GM12878 (cell line): ENCODE results near the gene SUGP1. TPM values are rescaled to one million over a fixed set of nuclear protein-coding genes. Genes with fewer than 3 reads are reported as not detected.

Experiments
- IRF4 ChIP-seq: IDR thresholded peaks from 2 replicates; pipeline ENCODE4 v1.6.1; 2011; ENCODE audit warnings: low read depth, low read length
- NFIC ChIP-seq: IDR thresholded peaks from 2 replicates; pipeline ENCODE4 v1.6.1; 2012; ENCODE audit warnings: low read depth, mild to moderate bottlenecking, inconsistent platforms, low read length, moderate library complexity
- POLR2A ChIP-seq: IDR thresholded peaks from 2 replicates; pipeline ENCODE4 v1.6.1; 2011; ENCODE audit warnings: low read depth, mild to moderate bottlenecking, low read length
- polyA plus RNA-seq, 11 experiments: library from polyadenylated mRNA; depleted of rRNA in 4 of 11; unstranded in 6 of 11; stranded (reverse) in 5 of 11; fragments of >200 nt; fragmentation: Nextera tagmentation in 4 of 11; fragmentation: Illumina TruSeq in 1 of 11; extraction: Ambion mirVana in 4 of 11; extraction: Trizol in 1 of 11; gene quantifications; 1 replicate in 1 of 11; 2 replicates in 10 of 11; pipeline versions ENCODE4 v1.2.1 to v1.2.3, GENCODE V29; 2011 to 2016; ENCODE audit warnings: inconsistent platforms in 2 of 11, missing spikeins in 2 of 11, low read depth in 1 of 11
- small RNA-seq: library from RNA; depleted of rRNA; stranded (forward); fragments of <200 nt; gene quantifications from one replicate; pipeline ENCODE3, GENCODE V24; 2014
- total RNA-seq, 4 experiments: library from RNA; depleted of rRNA in 3 of 4; stranded (reverse); fragments of >200 nt in 3 of 4; fragmentation: Illumina TruSeq in 1 of 4; extraction: Trizol in 1 of 4; gene quantifications; 2 replicates each; pipeline versions ENCODE4 v1.2.1 to v1.2.3, GENCODE V29; 2013 to 2021

The SUGP1 gene
- total and polyA plus RNA-seq, 10 of the 15 experiments (the other 5 are each of a cell fraction or from before 2014, with no cell fraction given) = 1.6 to 70.2 (median 38.4) TPM

DNA sequence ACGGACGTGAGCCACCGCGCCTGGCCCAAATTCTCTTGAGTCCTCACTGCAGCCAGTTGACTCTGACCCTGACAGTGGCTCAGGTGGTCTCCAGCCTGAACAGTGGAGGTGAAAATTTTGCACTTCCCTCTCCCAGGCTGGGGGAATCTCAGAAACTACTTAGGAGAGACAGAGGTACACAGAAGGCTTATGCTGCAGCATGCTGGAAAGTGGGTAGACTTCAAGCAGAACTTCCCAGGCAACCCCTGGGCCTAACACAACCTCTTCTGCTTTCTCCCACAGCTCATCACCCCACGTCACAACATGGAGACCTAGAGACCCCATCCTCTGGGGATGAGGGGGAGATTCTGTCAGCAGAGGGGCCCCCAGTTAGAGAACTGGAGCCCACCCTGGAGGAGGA, 94.1 kb downstream of the SUGP1 start (continued):
- no peak for TF ChIP-seq IRF4
- no peak for TF ChIP-seq POLR2A
- no peak for TF ChIP-seq NFIC

Small RNAs within 50 kb of the gene (small RNA-seq; reads per million reads assigned to genes)
- not detected for gene RNU6-1028P

Other genes starting within 250 kb of the SUGP1 start
Only the 7 nearest of the 13 such genes appear.
- gene BORCS8, start 128.4 kb downstream of the SUGP1 start, total RNA-seq (2014; rRNA removed) = 31.1 and 33.5 TPM in 2 replicates
- 14.9 TPM in 2 replicates for gene BORCS8, start 128.4 kb downstream of the SUGP1 start, total RNA-seq (2014; rRNA removed; fragmentation: Illumina TruSeq; extraction: Trizol)
- gene BORCS8, start 128.4 kb downstream of the SUGP1 start, total RNA-seq (2021) = 25.8 and 27.1 TPM in 2 replicates
- gene BORCS8, start 128.4 kb downstream of the SUGP1 start, polyA plus RNA-seq (2011; rRNA removed) = 5.3 and 13.7 TPM in 2 replicates
- 8.6 and 19.6 TPM in 2 replicates for gene BORCS8, start 128.4 kb downstream of the SUGP1 start, polyA plus RNA-seq (2014; fragmentation: Illumina TruSeq; extraction: Trizol)
- gene BORCS8, start 128.4 kb downstream of the SUGP1 start, polyA plus RNA-seq (2014; fragmentation: Nextera tagmentation; extraction: Ambion mirVana) = 1 to 10 TPM; 3.7 to 6.0 TPM
- gene BORCS8, start 128.4 kb downstream of the SUGP1 start, polyA plus RNA-seq (2014; rRNA removed) = 30.8 and 31.5 TPM in 2 replicates
- gene BORCS8, start 128.4 kb downstream of the SUGP1 start, polyA plus RNA-seq (2016; fragmentation: Nextera tagmentation; extraction: Ambion mirVana) = 10 to 100 TPM; 39.0 to 40.3 TPM
- gene RFXANK, start 128.3 kb downstream of the SUGP1 start, total RNA-seq (2014; rRNA removed) = 98.3 and 125 TPM in 2 replicates
- 81.0 and 88.1 TPM in 2 replicates for gene RFXANK, start 128.3 kb downstream of the SUGP1 start, total RNA-seq (2014; rRNA removed; fragmentation: Illumina TruSeq; extraction: Trizol)
- 113 and 118 TPM in 2 replicates for gene RFXANK, start 128.3 kb downstream of the SUGP1 start, total RNA-seq (2021)
- gene RFXANK, start 128.3 kb downstream of the SUGP1 start, polyA plus RNA-seq (2011; rRNA removed) = 35.0 and 73.8 TPM in 2 replicates
- gene RFXANK, start 128.3 kb downstream of the SUGP1 start, polyA plus RNA-seq (2014; fragmentation: Illumina TruSeq; extraction: Trizol) = 40.2 and 89.4 TPM in 2 replicates
- 10 to 100 TPM; 70.8 TPM for gene RFXANK, start 128.3 kb downstream of the SUGP1 start, polyA plus RNA-seq (2014; fragmentation: Nextera tagmentation; extraction: Ambion mirVana)
- gene RFXANK, start 128.3 kb downstream of the SUGP1 start, polyA plus RNA-seq (2014; rRNA removed) = 102 and 126 TPM in 2 replicates
- 100 to 1,000 TPM; 108 to 119 TPM for gene RFXANK, start 128.3 kb downstream of the SUGP1 start, polyA plus RNA-seq (2016; fragmentation: Nextera tagmentation; extraction: Ambion mirVana)
- 22.4 and 23.9 TPM in 2 replicates for gene NR2C2AP, start 117.1 kb downstream of the SUGP1 start, total RNA-seq (2014; rRNA removed)
- 19.7 and 22.5 TPM in 2 replicates for gene NR2C2AP, start 117.1 kb downstream of the SUGP1 start, total RNA-seq (2014; rRNA removed; fragmentation: Illumina TruSeq; extraction: Trizol)
- gene NR2C2AP, start 117.1 kb downstream of the SUGP1 start, total RNA-seq (2021) = 27.8 and 28.5 TPM in 2 replicates
- gene NR2C2AP, start 117.1 kb downstream of the SUGP1 start, polyA plus RNA-seq (2011; rRNA removed) = 13.0 and 22.0 TPM in 2 replicates
- 13.6 and 21.5 TPM in 2 replicates for gene NR2C2AP, start 117.1 kb downstream of the SUGP1 start, polyA plus RNA-seq (2014; fragmentation: Illumina TruSeq; extraction: Trizol)
- gene NR2C2AP, start 117.1 kb downstream of the SUGP1 start, polyA plus RNA-seq (2014; fragmentation: Nextera tagmentation; extraction: Ambion mirVana) = 10 to 100 TPM; 43.3 to 44.8 TPM
- gene NR2C2AP, start 117.1 kb downstream of the SUGP1 start, polyA plus RNA-seq (2014; rRNA removed) = 31.0 and 33.7 TPM in 2 replicates
- 10 to 100 TPM; 28.4 to 29.0 TPM for gene NR2C2AP, start 117.1 kb downstream of the SUGP1 start, polyA plus RNA-seq (2016; fragmentation: Nextera tagmentation; extraction: Ambion mirVana)
- gene NCAN, start 108.6 kb downstream of the SUGP1 start, total RNA-seq (2014; rRNA removed) = 0.11 and 0.34 TPM in 2 replicates
- gene NCAN, start 108.6 kb downstream of the SUGP1 start, total RNA-seq (2014; rRNA removed; fragmentation: Illumina TruSeq; extraction: Trizol) = 0.09 and 0.14 TPM in 2 replicates
- gene NCAN, start 108.6 kb downstream of the SUGP1 start, total RNA-seq (2021) = 0.10 and 0.16 TPM in 2 replicates
- 0.12 and 0.13 TPM in 2 replicates for gene NCAN, start 108.6 kb downstream of the SUGP1 start, polyA plus RNA-seq (2011; rRNA removed)
- 0.26 TPM in 1 of 2 replicates, not detected in the other for gene NCAN, start 108.6 kb downstream of the SUGP1 start, polyA plus RNA-seq (2014; fragmentation: Illumina TruSeq; extraction: Trizol)
- gene NCAN, start 108.6 kb downstream of the SUGP1 start, polyA plus RNA-seq (2014; fragmentation: Nextera tagmentation; extraction: Ambion mirVana) = under 1 TPM in 1 of 2 experiments, not detected in 1; 0.02 TPM
- gene NCAN, start 108.6 kb downstream of the SUGP1 start, polyA plus RNA-seq (2014; rRNA removed) = 0.19 and 0.51 TPM in 2 replicates
- under 1 TPM; 0.12 to 0.20 TPM for gene NCAN, start 108.6 kb downstream of the SUGP1 start, polyA plus RNA-seq (2016; fragmentation: Nextera tagmentation; extraction: Ambion mirVana)
- gene TM6SF2, start 47.2 kb downstream of the SUGP1 start, total RNA-seq (2014; rRNA removed) = 0.34 TPM in 1 of 2 replicates, not detected in the other
- not detected in 2 replicates for gene TM6SF2, start 47.2 kb downstream of the SUGP1 start, total RNA-seq (2014; rRNA removed; fragmentation: Illumina TruSeq; extraction: Trizol)
- not detected in 2 replicates for gene TM6SF2, start 47.2 kb downstream of the SUGP1 start, total RNA-seq (2021)
- gene TM6SF2, start 47.2 kb downstream of the SUGP1 start, polyA plus RNA-seq (2011; rRNA removed) = not detected in 2 replicates
- not detected in 2 replicates for gene TM6SF2, start 47.2 kb downstream of the SUGP1 start, polyA plus RNA-seq (2014; fragmentation: Illumina TruSeq; extraction: Trizol)
- gene TM6SF2, start 47.2 kb downstream of the SUGP1 start, polyA plus RNA-seq (2014; fragmentation: Nextera tagmentation; extraction: Ambion mirVana) = not detected
- not detected in 2 replicates for gene TM6SF2, start 47.2 kb downstream of the SUGP1 start, polyA plus RNA-seq (2014; rRNA removed)
- gene TM6SF2, start 47.2 kb downstream of the SUGP1 start, polyA plus RNA-seq (2016; fragmentation: Nextera tagmentation; extraction: Ambion mirVana) = not detected
- gene MAU2, start 320 bp upstream of the SUGP1 start, total RNA-seq (2014; rRNA removed) = 21.5 and 25.5 TPM in 2 replicates
- gene MAU2, start 320 bp upstream of the SUGP1 start, total RNA-seq (2014; rRNA removed; fragmentation: Illumina TruSeq; extraction: Trizol) = 15.4 and 15.7 TPM in 2 replicates
- 37.3 and 47.2 TPM in 2 replicates for gene MAU2, start 320 bp upstream of the SUGP1 start, total RNA-seq (2021)
- gene MAU2, start 320 bp upstream of the SUGP1 start, polyA plus RNA-seq (2011; rRNA removed) = 10.9 and 22.7 TPM in 2 replicates
- gene MAU2, start 320 bp upstream of the SUGP1 start, polyA plus RNA-seq (2014; fragmentation: Illumina TruSeq; extraction: Trizol) = 7.0 and 16.2 TPM in 2 replicates
- 1 to 10 TPM; 1.8 to 2.9 TPM for gene MAU2, start 320 bp upstream of the SUGP1 start, polyA plus RNA-seq (2014; fragmentation: Nextera tagmentation; extraction: Ambion mirVana)
- gene MAU2, start 320 bp upstream of the SUGP1 start, polyA plus RNA-seq (2014; rRNA removed) = 32.2 and 42.7 TPM in 2 replicates
- 10 to 100 TPM; 21.6 to 25.8 TPM for gene MAU2, start 320 bp upstream of the SUGP1 start, polyA plus RNA-seq (2016; fragmentation: Nextera tagmentation; extraction: Ambion mirVana)
- 47.1 and 61.8 TPM in 2 replicates for gene GATAD2A, start 85.2 kb upstream of the SUGP1 start, total RNA-seq (2014; rRNA removed)
- gene GATAD2A, start 85.2 kb upstream of the SUGP1 start, total RNA-seq (2014; rRNA removed; fragmentation: Illumina TruSeq; extraction: Trizol) = 27.4 and 38.4 TPM in 2 replicates
- 161 and 173 TPM in 2 replicates for gene GATAD2A, start 85.2 kb upstream of the SUGP1 start, total RNA-seq (2021)
- gene GATAD2A, start 85.2 kb upstream of the SUGP1 start, polyA plus RNA-seq (2011; rRNA removed) = 16.9 and 20.1 TPM in 2 replicates
- gene GATAD2A, start 85.2 kb upstream of the SUGP1 start, polyA plus RNA-seq (2014; fragmentation: Illumina TruSeq; extraction: Trizol) = 8.6 and 28.0 TPM in 2 replicates
- gene GATAD2A, start 85.2 kb upstream of the SUGP1 start, polyA plus RNA-seq (2014; fragmentation: Nextera tagmentation; extraction: Ambion mirVana) = 1 to 10 TPM; 2.6 to 2.7 TPM
- gene GATAD2A, start 85.2 kb upstream of the SUGP1 start, polyA plus RNA-seq (2014; rRNA removed) = 60.3 and 70.8 TPM in 2 replicates
- 10 to 100 TPM; 31.4 to 32.7 TPM for gene GATAD2A, start 85.2 kb upstream of the SUGP1 start, polyA plus RNA-seq (2016; fragmentation: Nextera tagmentation; extraction: Ambion mirVana)